ENCODE measurements around the gene PPARD.

Gene PPARD

DNA sequence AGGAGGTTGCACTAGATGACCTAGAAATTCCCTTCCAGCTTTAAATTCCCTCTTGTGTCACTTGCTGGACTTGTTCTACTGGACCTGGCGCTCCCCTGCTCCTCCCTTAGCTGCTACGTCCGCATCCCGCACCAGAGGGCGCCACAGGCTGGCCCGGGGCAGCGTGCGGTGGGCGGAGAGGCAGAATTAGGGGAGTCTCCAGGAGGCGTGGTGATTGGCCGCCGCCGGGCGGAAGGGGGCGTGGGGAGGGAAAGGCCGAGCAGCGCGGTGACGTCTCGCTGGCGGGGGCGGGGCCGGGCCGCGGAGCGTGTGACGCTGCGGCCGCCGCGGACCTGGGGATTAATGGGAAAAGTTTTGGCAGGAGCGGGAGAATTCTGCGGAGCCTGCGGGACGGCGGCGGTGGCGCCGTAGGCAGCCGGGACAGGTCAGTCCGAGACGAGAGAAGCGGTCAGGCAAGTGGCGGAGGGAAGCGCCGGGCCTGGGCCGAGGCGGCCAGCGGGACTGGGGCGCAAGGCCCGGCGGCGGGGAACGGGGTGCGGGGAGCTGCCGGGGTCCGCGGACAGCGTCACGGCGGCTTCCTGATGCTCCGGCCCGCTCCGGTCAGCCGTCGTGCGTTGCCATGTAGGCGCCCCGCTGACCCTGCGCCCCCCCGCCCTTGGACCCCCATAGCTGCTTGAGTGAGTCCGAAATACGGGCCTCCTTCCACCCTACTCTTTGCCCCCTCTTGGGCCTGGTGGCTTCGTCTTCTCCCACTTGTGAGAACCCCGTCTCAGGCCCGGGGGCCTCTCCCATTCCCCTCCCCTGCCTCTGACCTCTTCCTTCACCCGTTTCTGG lies at the start of gene PPARD:
PPARD (plus strand) TSS at position 301 of the 834 bp plus-strand sequence. CDS start 68,530 bp downstream, outside the sequence.
- H3K4me1 ChIP-seq, result peaks cover 5% of the 10 kb centered on the region
- H3K4me3 ChIP-seq, result peak within 1 kb of the TSS; percentile 61
- H3K9me3 ChIP-seq, result 0 out of 2 replicates have a peak, but pooled peaks cover 2% of the 10 kb centered on the region
- peak; percentile 87 to 99 for DNase-seq (ENCODE audit: low spot score in 2 of 2)
- in situ Hi-C loops (cut with MboI; ENCODE audit: low sequenced_read_pairs), result loop anchor here (5.0 kb wide), 1 partner anchor 110 kb away; the partner anchor contains the start of gene FANCE
- H3K27me3 ChIP-seq (ENCODE audit: low read depth), result no peaks in the 10 kb centered on the region; the same call in 1 of the 2 replicates
- peaks cover 4% of the 10 kb centered on the region; the same call in 1 of the 2 replicates for H3K36me3 ChIP-seq (replicated peaks)

DNA sequence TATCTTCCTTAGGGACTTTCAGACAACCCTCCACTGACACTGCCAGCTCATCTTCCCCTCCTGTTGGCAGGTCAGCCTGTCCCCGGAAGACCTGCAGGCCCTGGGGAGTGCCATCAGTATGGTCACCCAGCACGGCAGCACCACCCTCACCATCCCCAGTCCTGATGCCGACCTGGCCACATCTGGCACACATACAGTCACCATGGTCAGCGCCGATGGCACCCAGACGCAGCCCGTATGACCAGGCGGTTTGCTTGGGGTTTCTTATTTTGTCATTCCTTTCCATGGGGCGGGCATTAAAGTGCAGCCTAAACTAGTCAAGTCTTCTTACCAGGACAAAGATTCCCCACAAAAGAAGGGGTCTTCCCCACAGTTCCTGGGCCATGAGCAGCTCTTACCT lies 48.7 kb upstream of the PPARD start:
- H3K27me3 ChIP-seq (ENCODE audit: low read depth), result no peaks in the 10 kb centered on the region
- no peaks in the 10 kb centered on the region for H3K4me1 ChIP-seq
- no peak for DNase-seq (ENCODE audit: low spot score in 2 of 2)
- peaks cover 44% of the 10 kb centered on the region for H3K36me3 ChIP-seq (replicated peaks)
- no peak overlapping the region for H3K4me3 ChIP-seq
- no peaks in the 10 kb centered on the region for H3K9me3 ChIP-seq
- in situ Hi-C loops (cut with MboI; ENCODE audit: low sequenced_read_pairs), result no loop called here

GRCh38 chr6:35294308-35294945 lies 47.9 kb upstream of the PPARD start:
- DNase-seq (ENCODE audit: low spot score in 2 of 2), result peak; percentile 56 to 64
- in situ Hi-C loops (cut with MboI; ENCODE audit: low sequenced_read_pairs), result no loop called here

GRCh38 chr6:35295036-35295435 lies 47.3 kb upstream of the PPARD start:
- no peak for DNase-seq (ENCODE audit: low spot score in 2 of 2)
- Histone ChIP-seq H3K27me3 (ENCODE audit: low read depth) (no peaks in the 10 kb centered on the region), H3K9me3 (no peaks in the 10 kb centered on the region), H3K4me3 (no peak overlapping the region), H3K36me3 (replicated peaks) (peaks cover 43% of the 10 kb centered on the region), H3K4me1 (no peaks in the 10 kb centered on the region)
- in situ Hi-C loops (cut with MboI; ENCODE audit: low sequenced_read_pairs), result no loop called here

More at GRCh38 chr6:35294308-35294945, 47.9 kb upstream of the PPARD start:
- no peaks in the 10 kb centered on the region for H3K27me3 ChIP-seq (ENCODE audit: low read depth)
- peaks cover 44% of the 10 kb centered on the region for H3K36me3 ChIP-seq (replicated peaks)
- H3K4me3 ChIP-seq, result no peak overlapping the region
- no peaks in the 10 kb centered on the region for H3K9me3 ChIP-seq
- no peaks in the 10 kb centered on the region for H3K4me1 ChIP-seq

- Histone ChIP-seq H3K4me1 (no peaks in the 10 kb centered on the region), H3K27me3 (ENCODE audit: low read depth) (no peaks in the 10 kb centered on the region), H3K36me3 (replicated peaks) (peaks cover 36% of the 10 kb centered on the region), H3K4me3 (no peak overlapping the region), H3K9me3 (no peaks in the 10 kb centered on the region)
- in situ Hi-C loops (cut with MboI; ENCODE audit: low sequenced_read_pairs), result no loop called here
- no peak for DNase-seq (ENCODE audit: low spot score in 2 of 2)
Observed at GRCh38 chr6:35295521-35296315, 46.6 kb upstream of the PPARD start.

- H3K4me1 ChIP-seq, result no peaks in the 10 kb centered on the region
- H3K4me3 ChIP-seq, result no peak overlapping the region
- no peaks in the 10 kb centered on the region for H3K27me3 ChIP-seq (ENCODE audit: low read depth)
- in situ Hi-C loops (cut with MboI; ENCODE audit: low sequenced_read_pairs), result no loop called here
- DNase-seq (ENCODE audit: low spot score in 2 of 2), result no peak
- peaks cover 22% of the 10 kb centered on the region for H3K36me3 ChIP-seq (replicated peaks)
- H3K9me3 ChIP-seq, result no peaks in the 10 kb centered on the region
Observed at GRCh38 chr6:35296931-35297600, 45.3 kb upstream of the PPARD start.

GRCh38 chr6:35297601-35298481 lies 44.5 kb upstream of the PPARD start, which contains the start of gene DEF6:
Gene DEF6 (plus strand): TSS chr6:35297818. CDS start chr6:35297857, 39 bp downstream.
- Histone ChIP-seq H3K9me3 (no peaks in the 10 kb centered on the region), H3K4me3 (no peak within 1 kb of the TSS), H3K4me1 (no peaks in the 10 kb centered on the region), H3K27me3 (ENCODE audit: low read depth) (no peaks in the 10 kb centered on the region), H3K36me3 (replicated peaks) (peaks cover 19% of the 10 kb centered on the region)
- no peak for DNase-seq (ENCODE audit: low spot score in 2 of 2)
- in situ Hi-C loops (cut with MboI; ENCODE audit: low sequenced_read_pairs), result no loop called here

DNA sequence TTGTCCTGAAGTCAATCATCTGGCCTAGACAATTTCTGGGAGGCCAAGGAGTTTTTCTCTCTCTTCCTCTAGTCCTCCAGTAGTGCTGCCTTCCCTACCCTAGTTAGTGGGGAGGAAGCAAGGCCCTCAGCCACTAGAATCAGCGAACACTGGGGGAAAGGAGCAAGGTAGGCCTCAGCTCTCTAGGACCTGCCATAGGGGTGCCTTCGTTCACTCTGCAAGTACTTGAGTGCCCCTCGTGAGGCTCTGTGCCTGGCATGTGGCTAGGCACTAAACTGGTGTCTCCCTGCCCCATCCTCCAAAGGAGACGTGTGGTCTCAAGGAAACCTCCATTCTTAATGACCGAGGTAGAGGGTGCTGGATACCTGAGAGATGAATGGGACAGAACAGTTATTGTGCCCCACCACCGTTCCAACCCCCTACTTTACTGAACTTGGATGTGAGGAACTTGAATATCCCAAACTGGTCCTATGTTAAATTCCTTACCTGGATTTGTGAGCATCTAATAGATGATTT lies 43.7 kb upstream of the PPARD start:
- in situ Hi-C loops (cut with MboI; ENCODE audit: low sequenced_read_pairs), result no loop called here

DNA sequence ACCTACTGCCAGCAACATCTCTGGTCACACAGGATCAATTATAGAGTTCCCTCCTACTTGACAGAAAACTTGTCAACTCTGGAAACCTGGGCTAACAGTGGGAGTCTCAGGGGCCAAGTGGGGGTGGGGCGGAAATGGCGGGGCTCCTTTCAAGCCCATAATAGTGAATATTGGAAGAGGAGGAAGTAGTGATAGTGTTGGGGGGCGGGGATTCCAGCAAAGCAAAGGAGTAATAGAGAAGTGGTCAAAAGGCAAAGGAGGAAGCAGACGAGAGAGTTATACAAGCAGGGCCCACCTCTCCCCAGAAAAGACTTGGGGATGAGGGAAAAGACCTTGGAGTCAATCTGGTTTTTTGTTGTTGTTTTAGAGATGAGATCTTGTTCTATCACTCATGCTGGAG lies 42.7 kb upstream of the PPARD start:
- Histone ChIP-seq H3K9me3 (no peaks in the 10 kb centered on the region), H3K4me1 (no peaks in the 10 kb centered on the region), H3K36me3 (replicated peaks) (peaks cover 10% of the 10 kb centered on the region), H3K4me3 (no peak overlapping the region), H3K27me3 (ENCODE audit: low read depth) (no peaks in the 10 kb centered on the region)
- no peak for DNase-seq (ENCODE audit: low spot score in 2 of 2)
- in situ Hi-C loops (cut with MboI; ENCODE audit: low sequenced_read_pairs), result no loop called here

More for the DNA sequence above, 43.7 kb upstream of the PPARD start:
- no peak overlapping the region for H3K4me3 ChIP-seq
- H3K36me3 ChIP-seq (replicated peaks), result peaks cover 13% of the 10 kb centered on the region
- DNase-seq (ENCODE audit: low spot score in 2 of 2), result no peak
- no peaks in the 10 kb centered on the region for H3K4me1 ChIP-seq
- no peaks in the 10 kb centered on the region for H3K9me3 ChIP-seq
- H3K27me3 ChIP-seq (ENCODE audit: low read depth), result no peaks in the 10 kb centered on the region

GRCh38 chr6:35300848-35301247 lies 41.5 kb upstream of the PPARD start:
- Histone ChIP-seq H3K36me3 (replicated peaks) (no peaks in the 10 kb centered on the region), H3K4me1 (no peaks in the 10 kb centered on the region), H3K4me3 (no peak overlapping the region), H3K9me3 (no peaks in the 10 kb centered on the region), H3K27me3 (ENCODE audit: low read depth) (no peaks in the 10 kb centered on the region)
- no peak for DNase-seq (ENCODE audit: low spot score in 2 of 2)
- in situ Hi-C loops (cut with MboI; ENCODE audit: low sequenced_read_pairs), result no loop called here

- Histone ChIP-seq H3K36me3 (replicated peaks) (no peaks in the 10 kb centered on the region), H3K4me3 (no peak overlapping the region), H3K9me3 (no peaks in the 10 kb centered on the region), H3K27me3 (ENCODE audit: low read depth) (no peaks in the 10 kb centered on the region), H3K4me1 (no peaks in the 10 kb centered on the region)
- peak in 1 of 2 experiments; percentile 35 for DNase-seq (ENCODE audit: low spot score in 2 of 2)
- in situ Hi-C loops (cut with MboI; ENCODE audit: low sequenced_read_pairs), result no loop called here
Observed at GRCh38 chr6:35302604-35303241, 39.6 kb upstream of the PPARD start.

DNA sequence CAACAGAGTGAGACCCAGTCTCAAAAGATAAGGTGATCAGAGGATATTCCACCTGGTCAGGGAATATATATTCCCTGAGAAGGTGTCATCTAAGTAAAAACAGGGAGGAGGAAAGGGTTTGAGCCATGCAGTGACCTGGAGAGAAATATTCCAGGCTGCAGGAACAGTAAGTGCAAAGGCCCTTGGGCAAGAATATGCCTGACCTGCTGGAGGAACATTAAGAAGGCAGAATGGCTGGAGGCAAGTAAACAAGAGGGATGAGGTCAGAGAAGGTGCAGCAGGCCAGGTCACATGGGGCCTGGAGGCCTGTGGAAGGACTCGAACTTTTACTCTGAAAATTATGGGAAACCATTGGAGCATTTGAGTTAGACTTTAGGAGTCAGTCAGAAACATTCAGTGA lies 38.1 kb upstream of the PPARD start:
- H3K4me3 ChIP-seq, result no peak overlapping the region
- H3K9me3 ChIP-seq, result no peaks in the 10 kb centered on the region

More for the DNA sequence above, 38.1 kb upstream of the PPARD start:
- Histone ChIP-seq H3K36me3 (replicated peaks) (no peaks in the 10 kb centered on the region), H3K4me1 (no peaks in the 10 kb centered on the region), H3K27me3 (ENCODE audit: low read depth) (no peaks in the 10 kb centered on the region)
- no peak for DNase-seq (ENCODE audit: low spot score in 2 of 2)
- in situ Hi-C loops (cut with MboI; ENCODE audit: low sequenced_read_pairs), result no loop called here

Data from HAP-1 (cell line).